SJCRH30 (cell line): Measurements from ENCODE around the gene TRIM28. TPM values are rescaled to one million over a fixed set of nuclear protein-coding genes. Genes with fewer than 3 reads are reported as not detected.
A peak's percentile ranks its signal among the peaks of the same experiment; 100 is the strongest.

ENCODE experiments used
- DNase-seq, 2 experiments: peaks; one replicate each; pipeline ENCODE4 v3.0.0-alpha.2; 2015 to 2020
- H3K27ac ChIP-seq: fragments of 250-450 bp; sonication (Bioruptor Pico); 2 replicates; pipeline ENCODE4 v1.5.1; 2020; ENCODE audit warnings: mild to moderate bottlenecking, moderate library complexity
- H3K27me3 ChIP-seq: fragments of 250-450 bp; sonication (Bioruptor Pico); 2 replicates; pipeline ENCODE4 v1.5.1; 2020; ENCODE audit warnings: mild to moderate bottlenecking, moderate library complexity
- H3K36me3 ChIP-seq: fragments of 250-450 bp; sonication (Bioruptor Pico); 2 replicates; pipeline ENCODE4 v1.5.1; 2020; ENCODE audit warnings: mild to moderate bottlenecking, moderate library complexity
- H3K4me1 ChIP-seq: fragments of 250-450 bp; sonication (Bioruptor Pico); 2 replicates; pipeline ENCODE4 v1.5.1; 2020; ENCODE audit warnings: mild to moderate bottlenecking, moderate library complexity
- H3K4me3 ChIP-seq: fragments of 250-450 bp; sonication (Bioruptor Pico); 2 replicates; pipeline ENCODE4 v1.5.1; 2020; ENCODE audit warnings: mild to moderate bottlenecking, moderate library complexity
- H3K9me3 ChIP-seq: fragments of 250-450 bp; sonication (Bioruptor Pico); replicated peaks from 2 replicates; pipeline ENCODE4 v1.5.1; 2020; ENCODE audit warnings: mild to moderate bottlenecking, moderate library complexity
- total RNA-seq: library from RNA; depleted of rRNA; stranded (reverse); fragments of >200 nt; shearing (Covaris generic); gene quantifications from 2 replicates; pipeline ENCODE4 v1.2.3, GENCODE V29; 2014

TRIM28 gene
- total RNA-seq, 1 experiment from 2014 or later: 586 TPM

GRCh38 chr19:58550362-58551122 lies 6.7 kb downstream of the TRIM28 start:
- H3K36me3 ChIP-seq: peaks cover 72% of the 10 kb centered on the region
- no peak overlapping the region for H3K4me3 ChIP-seq
- peaks cover 7% of the 10 kb centered on the region; the same call in 1 of the 2 replicates for H3K4me1 ChIP-seq
- no peaks in the 10 kb centered on the region; the same call in 1 of the 2 replicates for H3K27me3 ChIP-seq
- DNase-seq: no peak
- no peaks in the 10 kb centered on the region for H3K9me3 ChIP-seq
- no peak overlapping the region for H3K27ac ChIP-seq

GRCh38 chr19:58551123-58551497 lies 7.2 kb downstream of the TRIM28 start:
- Histone ChIP-seq H3K4me3 (no peak overlapping the region), H3K36me3 (peaks cover 67% of the 10 kb centered on the region), H3K9me3 (no peaks in the 10 kb centered on the region), H3K27me3 (no peaks in the 10 kb centered on the region), H3K27ac (no peak overlapping the region), H3K4me1 (peaks cover 5% of the 10 kb centered on the region; the same call in 1 of the 2 replicates)
- no peak for DNase-seq

GRCh38 chr19:58551577-58552471 lies 8.0 kb downstream of the TRIM28 start:
- no peak overlapping the region for H3K27ac ChIP-seq
- peaks cover 67% of the 10 kb centered on the region for H3K36me3 ChIP-seq
- H3K9me3 ChIP-seq: no peaks in the 10 kb centered on the region
- no peak overlapping the region for H3K4me3 ChIP-seq
- H3K27me3 ChIP-seq: no peaks in the 10 kb centered on the region
- DNase-seq: no peak
- no peaks in the 10 kb centered on the region; the same call in 1 of the 2 replicates for H3K4me1 ChIP-seq

GRCh38 chr19:58552655-58553054 lies 8.8 kb downstream of the TRIM28 start:
- Histone ChIP-seq H3K9me3 (no peaks in the 10 kb centered on the region), H3K4me3 (no peak overlapping the region), H3K27me3 (no peaks in the 10 kb centered on the region), H3K36me3 (peaks cover 61% of the 10 kb centered on the region), H3K27ac (no peak overlapping the region), H3K4me1 (no peaks in the 10 kb centered on the region; the same call in 1 of the 2 replicates)
- no peak for DNase-seq

GRCh38 chr19:58553799-58554493 lies 10.1 kb downstream of the TRIM28 start:
- peak overlapping the region; percentile 32; the same call in 1 of the 2 replicates for H3K27ac ChIP-seq
- peak in 1 of 2 experiments; percentile 26 for DNase-seq
- H3K36me3 ChIP-seq: peaks cover 48% of the 10 kb centered on the region
- peak overlapping the region; percentile 60 for H3K4me3 ChIP-seq
- no peaks in the 10 kb centered on the region; the same call in 1 of the 2 replicates for H3K4me1 ChIP-seq
- no peaks in the 10 kb centered on the region for H3K9me3 ChIP-seq
- no peaks in the 10 kb centered on the region for H3K27me3 ChIP-seq

GRCh38 chr19:58554494-58555368 lies 10.9 kb downstream of the TRIM28 start, which contains the start of gene CHMP2A:
TSS of gene CHMP2A (minus strand) at chr19:58555105. CDS start at chr19:58554212, 893 bp downstream.
- Histone ChIP-seq H3K4me1 (peaks cover under 1% of the 10 kb centered on the region; the same call in 1 of the 2 replicates), H3K4me3 (peak within 1 kb of the TSS; percentile 60), H3K36me3 (peaks cover 40% of the 10 kb centered on the region), H3K9me3 (no peaks in the 10 kb centered on the region), H3K27ac (peak within 1 kb of the TSS; percentile 32; the same call in 1 of the 2 replicates), H3K27me3 (no peaks in the 10 kb centered on the region)
- DNase-seq: peak; percentile 95 to 97

- no peaks in the 10 kb centered on the region for H3K27me3 ChIP-seq
- peak overlapping the region; percentile 32; the same call in 1 of the 2 replicates for H3K27ac ChIP-seq
- peaks cover 3% of the 10 kb centered on the region; the same call in 1 of the 2 replicates for H3K4me1 ChIP-seq
- H3K9me3 ChIP-seq: no peaks in the 10 kb centered on the region
- H3K4me3 ChIP-seq: peak overlapping the region; percentile 60
- H3K36me3 ChIP-seq: peaks cover 33% of the 10 kb centered on the region
- no peak for DNase-seq
These were observed 11.6 kb downstream of the TRIM28 start for GRCh38 chr19:58555369-58555885.

- Histone ChIP-seq H3K4me1 (peaks cover 3% of the 10 kb centered on the region; the same call in 1 of the 2 replicates), H3K36me3 (peaks cover 26% of the 10 kb centered on the region), H3K9me3 (no peaks in the 10 kb centered on the region), H3K4me3 (no peak overlapping the region), H3K27me3 (no peaks in the 10 kb centered on the region), H3K27ac (no peak overlapping the region)
- DNase-seq: no peak
These were observed 12.2 kb downstream of the TRIM28 start for GRCh38 chr19:58555920-58556621.

- Histone ChIP-seq H3K36me3 (peaks cover 20% of the 10 kb centered on the region), H3K27me3 (no peaks in the 10 kb centered on the region), H3K4me3 (no peak overlapping the region), H3K4me1 (peaks cover 3% of the 10 kb centered on the region; the same call in 1 of the 2 replicates), H3K27ac (no peak overlapping the region), H3K9me3 (no peaks in the 10 kb centered on the region)
- DNase-seq: no peak
These were observed 12.9 kb downstream of the TRIM28 start for GRCh38 chr19:58556622-58557220.

- Histone ChIP-seq H3K4me3 (peak overlapping the region; percentile 62), H3K9me3 (no peaks in the 10 kb centered on the region), H3K27ac (peak overlapping the region; percentile 41), H3K27me3 (no peaks in the 10 kb centered on the region), H3K4me1 (peaks cover 3% of the 10 kb centered on the region; the same call in 1 of the 2 replicates), H3K36me3 (peaks cover 14% of the 10 kb centered on the region)
- DNase-seq: no peak
These were observed 13.6 kb downstream of the TRIM28 start for GRCh38 chr19:58557221-58558065.

- peaks cover 9% of the 10 kb centered on the region for H3K36me3 ChIP-seq
- H3K4me3 ChIP-seq: peak within 1 kb of the TSS; percentile 62
- DNase-seq: peak; percentile 48 to 60
- no peaks in the 10 kb centered on the region for H3K27me3 ChIP-seq
- H3K27ac ChIP-seq: peak within 1 kb of the TSS; percentile 84
- H3K4me1 ChIP-seq: peaks cover 3% of the 10 kb centered on the region; the same call in 1 of the 2 replicates
- no peaks in the 10 kb centered on the region for H3K9me3 ChIP-seq
These were observed 14.3 kb downstream of the TRIM28 start, which contains the start of gene UBE2M for GRCh38 chr19:58558066-58558622. TSS of gene UBE2M (minus strand) at chr19:58558611. CDS start at chr19:58558381, 230 bp downstream.
